Neural progenitor cell (in vitro differentiated cells): ENCODE measurements around the gene MT1X.

Source experiments
- EZH2phosphoT487 ChIP-seq: fragments of 200-600 bp; sonication (generic); IDR thresholded peaks from 2 replicates; pipeline ENCODE4 v1.6.1; 2017; ENCODE audit warnings: antibody characterized with exemption
- TF ChIP-seq, protein P1 (sequence below): fragments of 200-600 bp; sonication (generic); IDR thresholded peaks from 2 replicates; pipeline ENCODE4 v1.5.1; 2017; ENCODE audit warnings: antibody characterized with exemption, mild to moderate bottlenecking

DNA sequence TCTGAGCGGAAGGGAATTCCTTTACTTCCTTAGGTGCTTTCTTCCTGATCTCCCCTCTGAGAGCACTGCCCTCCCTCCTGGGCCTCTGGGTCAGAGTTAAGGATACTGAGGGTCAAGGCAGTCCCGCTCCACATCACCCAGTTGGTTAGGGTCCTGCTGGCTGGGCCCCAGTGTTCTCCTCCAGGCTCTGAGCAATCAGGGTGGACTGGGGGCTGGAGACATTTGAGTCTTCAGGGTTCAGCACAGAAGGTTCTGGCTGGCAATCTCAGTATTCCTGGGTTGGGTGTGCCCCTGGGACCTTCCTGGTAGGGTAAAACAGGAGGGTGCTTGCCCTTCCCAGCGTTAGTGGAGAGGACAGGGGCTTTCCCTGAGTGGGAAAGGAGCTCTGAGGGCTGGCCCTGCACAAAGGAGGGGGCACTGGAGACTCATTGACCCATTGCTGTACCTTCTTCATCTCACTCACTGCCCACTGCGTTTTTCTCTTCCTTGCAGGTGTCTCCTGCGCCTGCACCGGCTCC lies 49.4 kb upstream of the MT1X start:
- TF ChIP-seq, protein P1, sequence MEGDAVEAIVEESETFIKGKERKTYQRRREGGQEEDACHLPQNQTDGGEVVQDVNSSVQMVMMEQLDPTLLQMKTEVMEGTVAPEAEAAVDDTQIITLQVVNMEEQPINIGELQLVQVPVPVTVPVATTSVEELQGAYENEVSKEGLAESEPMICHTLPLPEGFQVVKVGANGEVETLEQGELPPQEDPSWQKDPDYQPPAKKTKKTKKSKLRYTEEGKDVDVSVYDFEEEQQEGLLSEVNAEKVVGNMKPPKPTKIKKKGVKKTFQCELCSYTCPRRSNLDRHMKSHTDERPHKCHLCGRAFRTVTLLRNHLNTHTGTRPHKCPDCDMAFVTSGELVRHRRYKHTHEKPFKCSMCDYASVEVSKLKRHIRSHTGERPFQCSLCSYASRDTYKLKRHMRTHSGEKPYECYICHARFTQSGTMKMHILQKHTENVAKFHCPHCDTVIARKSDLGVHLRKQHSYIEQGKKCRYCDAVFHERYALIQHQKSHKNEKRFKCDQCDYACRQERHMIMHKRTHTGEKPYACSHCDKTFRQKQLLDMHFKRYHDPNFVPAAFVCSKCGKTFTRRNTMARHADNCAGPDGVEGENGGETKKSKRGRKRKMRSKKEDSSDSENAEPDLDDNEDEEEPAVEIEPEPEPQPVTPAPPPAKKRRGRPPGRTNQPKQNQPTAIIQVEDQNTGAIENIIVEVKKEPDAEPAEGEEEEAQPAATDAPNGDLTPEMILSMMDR, result no peak
- no peak for TF ChIP-seq EZH2phosphoT487
